Measurements from ENCODE around the gene SLC27A5. TPM values are rescaled to one million over a fixed set of nuclear protein-coding genes. Genes with fewer than 3 reads are reported as not detected.

SLC27A5 gene
- total RNA-seq, 1 donor from 2014 or later: 6.8 TPM

GRCh38 chr19:58555920-58556621 lies 44.3 kb upstream of the SLC27A5 start:
- no peaks in the 10 kb centered on the region for H3K27me3 Mint-ChIP-seq (ENCODE audit: low read depth, unreplicated experiment)
- DNase-seq (ENCODE audit: low read depth) (no peak), FAIRE-seq (no peak)
- H3K4me3 Mint-ChIP-seq (ENCODE audit: unreplicated experiment): peak overlapping the region; percentile 97
- H3K4me3 ChIP-seq (ENCODE audit: insufficient read depth, low read depth, low read length): no peak overlapping the region
- H3K36me3 Mint-ChIP-seq (ENCODE audit: low read depth, unreplicated experiment): peaks cover 19% of the 10 kb centered on the region
- peaks cover 31% of the 10 kb centered on the region for H3K4me1 Mint-ChIP-seq (ENCODE audit: low read depth, unreplicated experiment)
- H3K36me3 ChIP-seq (ENCODE audit: insufficient read depth, low read length): peaks cover 21% of the 10 kb centered on the region
- peaks cover 28% of the 10 kb centered on the region for H4K20me1 ChIP-seq (ENCODE audit: insufficient read depth, low read length)
- TF ChIP-seq CTCF (IDR thresholded peaks at IDR 0.05; ENCODE audit: insufficient read depth, low read depth, low read length) (no peak), EZH2 (IDR thresholded peaks at IDR 0.05; ENCODE audit: insufficient read depth, low read length) (no peak)
- peak overlapping the region; percentile 98 for H3K4me2 ChIP-seq (ENCODE audit: low read length)
- no peak overlapping the region for H2AFZ ChIP-seq (ENCODE audit: low read depth, low read length)
- H3K79me2 ChIP-seq (ENCODE audit: insufficient read depth, low read length): peaks cover 48% of the 10 kb centered on the region
- no peaks in the 10 kb centered on the region for H3K9me3 ChIP-seq (ENCODE audit: insufficient read depth, low read depth, low read length)
- H3K4me1 ChIP-seq (ENCODE audit: insufficient read depth, low read length): peaks cover 32% of the 10 kb centered on the region
- H3K27me3 ChIP-seq (ENCODE audit: insufficient read depth, low read length): no peaks in the 10 kb centered on the region
- H3K9me3 Mint-ChIP-seq (ENCODE audit: unreplicated experiment): no peaks in the 10 kb centered on the region
- H3K27ac ChIP-seq (ENCODE audit: low read depth, low read length): no peak overlapping the region
- peak overlapping the region; percentile 97 for H3K9ac ChIP-seq (ENCODE audit: low read length)
- H3K27ac Mint-ChIP-seq (ENCODE audit: unreplicated experiment): peak overlapping the region; percentile 79

DNA sequence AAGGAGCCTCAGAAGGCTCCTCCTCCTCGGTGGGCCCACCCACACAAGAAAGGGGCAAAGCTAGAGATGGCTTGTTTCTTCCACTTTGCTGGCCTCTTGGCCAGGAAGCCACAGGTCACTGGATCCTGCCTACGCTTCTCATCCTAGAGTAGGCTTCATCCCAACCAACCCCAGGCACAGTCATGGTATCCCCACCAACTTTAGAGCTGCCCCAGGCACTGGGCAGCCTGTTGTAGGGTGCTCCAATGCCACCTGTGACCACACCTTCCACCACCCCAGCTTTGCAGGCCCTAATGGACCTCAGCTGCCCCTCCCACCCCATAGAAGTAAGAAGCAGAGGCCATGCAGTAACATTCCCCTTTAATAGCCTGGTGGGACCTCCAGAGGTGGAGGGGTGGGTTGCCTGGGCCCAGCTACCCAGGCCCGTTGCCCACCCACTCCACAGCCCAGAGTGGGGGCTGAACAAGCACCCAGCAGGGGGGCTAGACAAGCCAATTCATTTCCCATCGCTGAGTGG lies 43.6 kb upstream of the SLC27A5 start:
- peaks cover 30% of the 10 kb centered on the region for H3K4me1 Mint-ChIP-seq (ENCODE audit: low read depth, unreplicated experiment)

More for the DNA sequence above, 43.6 kb upstream of the SLC27A5 start:
- Histone ChIP-seq H3K9me3 (ENCODE audit: insufficient read depth, low read depth, low read length) (no peaks in the 10 kb centered on the region), H3K9ac (ENCODE audit: low read length) (peak overlapping the region; percentile 89), H3K36me3 (ENCODE audit: insufficient read depth, low read length) (peaks cover 28% of the 10 kb centered on the region), H3K27me3 (ENCODE audit: insufficient read depth, low read length) (no peaks in the 10 kb centered on the region), H3K4me3 (ENCODE audit: insufficient read depth, low read depth, low read length) (peak overlapping the region; percentile 66), H3K4me1 (ENCODE audit: insufficient read depth, low read length) (peaks cover 32% of the 10 kb centered on the region), H3K27ac (ENCODE audit: low read depth, low read length) (peak overlapping the region; percentile 78), H3K79me2 (ENCODE audit: insufficient read depth, low read length) (peaks cover 55% of the 10 kb centered on the region), H2AFZ (ENCODE audit: low read depth, low read length) (peak overlapping the region; percentile 62), H3K4me2 (ENCODE audit: low read length) (peak overlapping the region; percentile 92), H4K20me1 (ENCODE audit: insufficient read depth, low read length) (peaks cover 35% of the 10 kb centered on the region)
- Mint-ChIP-seq H3K9me3 (ENCODE audit: unreplicated experiment) (no peaks in the 10 kb centered on the region), H3K36me3 (ENCODE audit: low read depth, unreplicated experiment) (peaks cover 21% of the 10 kb centered on the region), H3K4me3 (ENCODE audit: unreplicated experiment) (peak overlapping the region; percentile 97), H3K27me3 (ENCODE audit: low read depth, unreplicated experiment) (no peaks in the 10 kb centered on the region), H3K27ac (ENCODE audit: unreplicated experiment) (peak overlapping the region; percentile 98)
- FAIRE-seq (no peak), DNase-seq (ENCODE audit: low read depth) (no peak)
- no peak for TF ChIP-seq CTCF (IDR thresholded peaks at IDR 0.05; ENCODE audit: insufficient read depth, low read depth, low read length)
- no peak for TF ChIP-seq EZH2 (IDR thresholded peaks at IDR 0.05; ENCODE audit: insufficient read depth, low read length)

Data from astrocyte (in vitro differentiated cells and primary cell).